ENCODE data around the gene SEMA3B.
"Not testable (repeated sequence)": the region's sequence is repeated elsewhere in the genome, so short reads cannot be mapped to it uniquely, and the experiment has no call there.

SEMA3B gene

GRCh38 chr3:50269977-50270413 is 1.0 kb downstream of the SEMA3B start:
- DNase-seq (ENCODE audit: insufficient read length) (no peak), FAIRE-seq (no peak)
- TF ChIP-seq POLR2AphosphoS5 (IDR thresholded peaks at IDR 0.05; ENCODE audit: low read depth, low read length) = no peak
- TF ChIP-seq POLR2A (IDR thresholded peaks at IDR 0.05; ENCODE audit: low read depth, low read length) = no peak

GRCh38 chr3:50270422-50271224 is 1.7 kb downstream of the SEMA3B start:
- TF ChIP-seq TAF1 (IDR thresholded peaks at IDR 0.05; ENCODE audit: borderline replicate concordance, low read depth, low read length) (no peak), POLR2A (IDR thresholded peaks at IDR 0.05; ENCODE audit: low read depth, low read length) (no peak), POLR2AphosphoS5 (IDR thresholded peaks at IDR 0.05; ENCODE audit: low read depth, low read length) (no peak)
- FAIRE-seq (no peak), DNase-seq (ENCODE audit: insufficient read length) (no peak)

GRCh38 chr3:50271314-50271936 is 2.5 kb downstream of the SEMA3B start:
- FAIRE-seq (no peak), DNase-seq (ENCODE audit: insufficient read length) (no peak)
- TF ChIP-seq POLR2A (IDR thresholded peaks at IDR 0.05; ENCODE audit: low read depth, low read length) (no peak), POLR2AphosphoS5 (IDR thresholded peaks at IDR 0.05; ENCODE audit: low read depth, low read length) (no peak), TAF1 (IDR thresholded peaks at IDR 0.05; ENCODE audit: borderline replicate concordance, low read depth, low read length) (no peak)

- not testable (repeated sequence) for FAIRE-seq; DNase-seq (ENCODE audit: insufficient read length)
Observed at GRCh38 chr3:50272538-50272910, 3.6 kb downstream of the SEMA3B start.

- DNase-seq (ENCODE audit: insufficient read length) = peak; percentile 99
- FAIRE-seq = peak; percentile 98
- TF ChIP-seq POLR2AphosphoS5 (IDR thresholded peaks at IDR 0.05; ENCODE audit: low read depth, low read length) = no peak
- no peak for TF ChIP-seq TAF1 (IDR thresholded peaks at IDR 0.05; ENCODE audit: borderline replicate concordance, low read depth, low read length)
- TF ChIP-seq POLR2A (IDR thresholded peaks at IDR 0.05; ENCODE audit: low read depth, low read length) = no peak
Observed at GRCh38 chr3:50272911-50273688, 4.2 kb downstream of the SEMA3B start.

- DNase-seq (ENCODE audit: insufficient read length) (no peak), FAIRE-seq (no peak)
- TF ChIP-seq TAF1 (IDR thresholded peaks at IDR 0.05; ENCODE audit: borderline replicate concordance, low read depth, low read length) (no peak), POLR2AphosphoS5 (IDR thresholded peaks at IDR 0.05; ENCODE audit: low read depth, low read length) (no peak), POLR2A (IDR thresholded peaks at IDR 0.05; ENCODE audit: low read depth, low read length) (no peak)
Observed at GRCh38 chr3:50273689-50274065, 4.7 kb downstream of the SEMA3B start.

GRCh38 chr3:50274371-50275104 is 5.6 kb downstream of the SEMA3B start:
- peak; percentile 65 for DNase-seq (ENCODE audit: insufficient read length)
- no peak for TF ChIP-seq POLR2A (IDR thresholded peaks at IDR 0.05; ENCODE audit: low read depth, low read length)
- no peak for TF ChIP-seq POLR2AphosphoS5 (IDR thresholded peaks at IDR 0.05; ENCODE audit: low read depth, low read length)
- peak; percentile 67 for FAIRE-seq

- FAIRE-seq (no peak), DNase-seq (ENCODE audit: insufficient read length) (no peak)
- no peak for TF ChIP-seq POLR2AphosphoS5 (IDR thresholded peaks at IDR 0.05; ENCODE audit: low read depth, low read length)
Observed at GRCh38 chr3:50275141-50275995, 6.4 kb downstream of the SEMA3B start.

- FAIRE-seq = no peak
- TF ChIP-seq POLR2AphosphoS5 (IDR thresholded peaks at IDR 0.05; ENCODE audit: low read depth, low read length) (no peak), TAF1 (IDR thresholded peaks at IDR 0.05; ENCODE audit: borderline replicate concordance, low read depth, low read length) (no peak), POLR2A (IDR thresholded peaks at IDR 0.05; ENCODE audit: low read depth, low read length) (no peak)
- no peak for DNase-seq (ENCODE audit: insufficient read length)
Observed at GRCh38 chr3:50275996-50276761, 7.2 kb downstream of the SEMA3B start.

GRCh38 chr3:50276762-50277101 is 7.8 kb downstream of the SEMA3B start:
- TF ChIP-seq TAF1 (IDR thresholded peaks at IDR 0.05; ENCODE audit: borderline replicate concordance, low read depth, low read length) (no peak), POLR2AphosphoS5 (IDR thresholded peaks at IDR 0.05; ENCODE audit: low read depth, low read length) (no peak), POLR2A (IDR thresholded peaks at IDR 0.05; ENCODE audit: low read depth, low read length) (no peak)
- FAIRE-seq (no peak), DNase-seq (ENCODE audit: insufficient read length) (no peak)

Measured in GM12892 (cell line).